Activated naive CD4-positive, alpha-beta T cell treated with anti-CD3 and anti-CD28 coated beads, Interleukin-2, amount 50 U/mL, for 16 hours (primary cell): ENCODE measurements around the gene MYOZ1.
A peak's percentile ranks its signal among the peaks of the same experiment; 100 is the strongest.

ENCODE experiments used
- DNase-seq: peaks from one replicate; pipeline ENCODE4 v3.0.0-alpha.2; 2020

The MYOZ1 gene

DNA sequence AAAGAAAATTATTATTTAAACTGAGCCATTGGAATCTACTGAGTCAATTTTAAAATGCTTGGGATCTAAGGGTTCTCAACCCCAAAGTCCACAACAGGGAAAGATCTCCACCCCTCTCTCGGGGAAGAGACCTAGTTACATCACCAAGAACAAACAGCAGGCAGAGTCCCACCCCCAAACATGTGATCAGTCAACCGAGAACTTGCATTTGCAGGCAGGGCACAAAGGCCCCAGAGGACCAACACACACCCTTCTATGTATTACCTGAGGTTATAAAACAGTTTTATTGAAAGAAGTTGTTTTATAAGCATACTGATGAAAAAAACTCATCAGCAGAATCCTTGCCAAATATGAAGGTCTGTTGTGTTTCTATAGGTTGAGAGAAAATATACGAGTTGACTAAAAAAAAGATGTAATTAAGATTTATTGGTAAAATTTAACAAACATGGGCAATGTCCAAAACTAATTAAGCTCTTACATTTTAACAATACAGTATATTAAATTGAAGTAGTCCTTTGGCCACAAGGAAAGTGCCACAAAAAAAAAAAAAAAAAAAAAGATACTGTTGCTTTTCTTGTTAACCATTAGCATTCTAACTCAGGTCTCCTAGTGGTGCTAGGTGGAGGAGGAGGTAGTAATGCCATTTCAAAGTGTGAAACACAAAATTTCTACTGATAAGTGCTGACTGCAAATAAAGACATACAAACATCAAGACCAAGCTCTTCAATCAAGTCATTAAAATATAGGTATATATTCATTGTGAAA, 49.2 kb downstream of the MYOZ1 start:
- peak; percentile 12 for DNase-seq

DNA sequence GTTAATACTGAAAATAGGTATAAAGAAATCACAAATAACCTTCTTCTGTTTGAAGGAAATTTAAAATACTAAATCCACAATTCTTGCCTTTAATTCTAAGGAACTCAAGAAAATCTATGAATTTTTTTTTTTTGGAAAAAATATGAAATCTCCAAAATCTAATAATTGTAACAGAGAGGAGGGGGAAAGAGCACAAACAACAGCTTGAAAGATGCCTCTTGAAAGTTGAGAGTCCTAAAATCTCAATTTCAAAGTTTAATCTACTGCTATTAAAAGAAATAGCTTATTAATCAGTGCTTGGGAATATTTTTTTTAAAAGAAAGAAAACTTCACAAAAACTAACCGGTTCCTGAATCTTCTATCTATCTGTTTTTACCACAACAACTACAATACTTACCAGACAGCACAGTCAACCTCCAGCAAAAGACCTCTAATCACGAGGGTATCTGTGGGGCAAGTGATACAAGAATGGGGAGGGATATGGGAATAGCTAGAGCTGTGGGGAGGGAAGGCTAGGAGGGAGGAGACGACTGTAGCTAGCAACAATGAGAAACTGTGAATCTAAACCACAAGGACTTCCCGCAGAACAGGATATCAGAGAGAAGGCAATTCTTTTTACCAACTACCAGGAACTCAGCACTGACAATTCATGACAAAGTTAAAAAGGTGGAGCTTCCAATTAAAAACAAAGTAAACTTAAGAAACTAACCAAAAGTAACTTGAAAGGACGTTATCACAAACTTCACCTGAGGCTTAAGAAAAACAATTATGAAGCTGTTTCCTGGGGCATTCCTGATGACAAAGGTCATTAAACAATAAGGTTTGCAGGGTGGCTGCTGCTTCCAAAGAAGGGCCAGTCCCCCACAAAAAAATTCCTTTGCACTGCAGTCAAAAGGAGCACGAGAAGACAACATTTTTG, 50.1 kb downstream of the MYOZ1 start, which contains the start of gene USP54:
USP54 (minus strand) TSS at position 462 of the 919 bp plus-strand sequence. CDS start 15,684 bp downstream, outside the sequence.
- DNase-seq: no peak

DNA sequence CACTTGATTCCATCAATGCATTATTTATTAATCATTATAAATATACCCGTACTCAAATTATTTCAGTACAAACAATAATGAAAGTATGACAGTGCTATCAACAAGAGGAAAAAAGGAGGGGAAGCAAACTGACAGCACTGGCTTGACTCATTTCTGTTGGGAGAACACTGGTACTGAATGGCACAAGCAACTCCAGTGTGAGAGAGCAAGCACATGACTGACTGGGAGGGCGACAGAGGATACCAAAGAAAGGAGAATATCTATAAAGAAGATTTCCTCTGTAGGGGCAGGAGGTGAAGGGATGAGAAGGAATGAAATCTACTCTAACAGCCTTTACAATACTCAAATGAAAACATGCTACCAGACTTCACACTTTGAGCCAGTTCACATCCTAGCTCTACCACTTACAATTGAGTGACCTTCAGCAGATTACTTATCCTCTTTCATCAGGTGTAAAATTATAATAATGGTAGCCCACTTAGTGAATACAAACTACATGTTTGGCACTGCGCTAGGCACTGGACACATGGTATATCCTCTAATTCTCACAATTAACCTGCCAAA, 51.6 kb downstream of the MYOZ1 start:
- no peak for DNase-seq

DNA sequence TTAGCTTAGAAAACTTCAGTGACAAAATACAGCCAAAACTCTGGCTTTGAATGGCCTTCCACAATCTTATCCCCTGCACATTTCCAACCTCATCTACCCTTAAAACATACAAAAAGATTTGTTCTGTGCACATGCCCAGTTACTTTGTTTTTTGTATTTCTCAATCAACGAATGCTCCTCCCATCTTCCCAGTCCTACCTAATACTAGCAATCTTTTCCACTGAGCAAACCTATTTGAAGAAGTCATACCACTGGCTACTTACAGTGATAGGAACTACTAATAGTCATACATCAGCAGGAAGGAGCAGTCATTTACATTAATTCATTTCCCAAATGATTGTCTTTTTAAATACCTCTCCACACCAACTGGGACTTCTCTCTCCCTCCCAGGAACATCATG, 52.6 kb downstream of the MYOZ1 start:
- no peak for DNase-seq

DNA sequence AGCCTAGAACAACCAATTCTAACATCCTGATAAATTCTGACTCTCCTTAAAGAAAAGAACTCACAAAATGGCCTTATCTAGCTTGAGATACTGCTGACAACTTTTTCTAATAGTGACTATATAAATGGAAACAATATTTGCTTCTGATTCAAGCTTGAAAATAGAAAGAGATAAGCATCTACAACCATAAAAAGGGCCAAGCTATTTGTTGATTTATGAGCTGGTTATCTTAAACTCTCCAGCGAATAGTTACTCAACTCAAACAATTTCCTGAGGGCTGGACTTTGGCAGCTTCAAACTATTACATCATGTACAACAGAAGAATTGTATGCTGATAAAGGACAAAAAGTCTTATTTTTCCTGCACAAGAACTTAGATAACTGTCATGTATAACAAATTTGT, 54.7 kb downstream of the MYOZ1 start:
- DNase-seq: no peak

DNA sequence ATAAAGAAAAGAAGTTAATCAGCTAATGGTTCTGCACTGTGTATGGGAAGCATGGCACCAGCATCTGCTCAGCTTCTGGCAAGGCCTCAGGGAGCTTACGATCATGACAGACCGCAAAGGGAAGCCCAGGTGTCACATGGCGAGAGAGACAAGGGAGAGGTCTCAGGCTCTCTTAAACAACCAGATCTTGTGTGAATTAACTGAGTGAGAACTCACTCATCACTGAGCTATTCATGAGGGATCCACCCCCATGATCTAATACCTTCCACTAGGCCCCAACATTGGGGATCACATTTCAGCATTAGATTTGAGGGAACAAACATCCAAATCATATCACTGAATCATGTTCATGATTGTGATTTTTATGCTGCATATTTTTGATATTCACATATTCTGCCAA, 55.9 kb downstream of the MYOZ1 start:
- DNase-seq: no peak

DNA sequence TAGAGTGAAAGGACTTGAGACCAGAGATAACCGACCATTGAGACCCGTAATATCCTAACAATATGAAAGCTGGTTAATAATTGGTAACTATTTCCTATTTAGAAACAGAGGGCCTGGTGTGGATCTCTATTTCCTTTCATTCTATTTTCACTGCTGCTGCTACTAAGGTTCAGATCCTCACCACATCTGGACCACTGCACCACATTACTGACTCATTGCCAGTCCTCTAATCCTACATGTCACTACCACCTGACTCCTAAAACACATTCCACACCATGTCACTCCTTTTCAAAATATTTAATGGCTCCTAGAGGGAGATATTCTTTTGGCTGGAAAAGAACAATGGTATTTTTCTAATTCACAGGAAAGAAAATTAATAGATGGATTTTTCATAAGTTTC, 56.5 kb downstream of the MYOZ1 start:
- no peak for DNase-seq

DNA sequence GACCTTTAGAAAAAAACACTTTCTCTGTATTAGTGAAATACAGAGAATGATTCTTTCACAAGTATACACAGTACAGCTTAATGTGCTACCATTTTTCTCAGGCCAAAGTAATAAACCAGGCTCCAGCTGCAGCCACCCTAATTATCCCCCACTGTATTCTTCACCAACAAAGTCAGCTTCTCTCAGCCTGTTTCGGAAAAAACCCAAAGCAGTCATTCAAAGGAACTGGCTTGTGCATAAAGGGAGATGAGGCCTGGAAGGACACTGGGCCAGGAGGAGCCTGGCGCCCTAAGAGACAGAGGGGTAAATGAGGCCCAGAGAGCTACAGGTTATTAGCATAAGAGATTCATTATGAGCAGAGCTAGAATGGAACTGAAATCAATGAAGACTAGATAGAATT, 59.4 kb downstream of the MYOZ1 start:
- no peak for DNase-seq
